SU-DHL-6 (cell line): Measurements from ENCODE around the gene MEX3D.

Experiments
- H2AFZ ChIP-seq: fragments of 200-600 bp; sonication (generic); 2 replicates; pipeline ENCODE4 v1.6.1; 2014; ENCODE audit warnings: low read depth, mild to moderate bottlenecking, moderate library complexity, mixed read lengths, antibody characterized with exemption, low read length; ENCODE audit not compliant: severe bottlenecking
- H3F3A ChIP-seq: fragments of 200-600 bp; shearing (Covaris generic); 2 replicates; pipeline ENCODE4 v1.6.0; 2016; ENCODE audit warnings: antibody characterized with exemption, mild to moderate bottlenecking; ENCODE audit not compliant: insufficient read depth
- H3K27ac ChIP-seq: fragments of 200-600 bp; sonication (generic); 2 replicates; pipeline ENCODE4 v1.5.1; 2016; ENCODE audit warnings: low read depth, mild to moderate bottlenecking, low read length, moderate library complexity, mixed read lengths
- H3K27me3 ChIP-seq: fragments of 200-600 bp; sonication (generic), shearing (Covaris generic); 2 replicates; pipeline ENCODE4 v1.6.0; 2014; ENCODE audit warnings: mild to moderate bottlenecking, low read length
- H3K36me3 ChIP-seq: fragments of 200-600 bp; sonication (generic); 2 replicates; pipeline ENCODE4 v1.6.1; 2014; ENCODE audit warnings: mild to moderate bottlenecking, low read length, mixed read lengths
- H3K4me2 ChIP-seq: fragments of 300-600, 200-600 bp; shearing (Covaris generic), sonication (generic); 2 replicates; pipeline ENCODE4 v1.6.0; 2014; ENCODE audit warnings: low read length, low read depth, mild to moderate bottlenecking; ENCODE audit not compliant: poor library complexity, severe bottlenecking
- H3K4me3 ChIP-seq: fragments of 200-600 bp; sonication (generic); 2 replicates; pipeline ENCODE4 v1.5.1; 2014; ENCODE audit warnings: antibody characterized with exemption, low read length, mild to moderate bottlenecking, mixed read lengths; ENCODE audit not compliant: insufficient read depth, poor library complexity, severe bottlenecking
- H3K79me2 ChIP-seq: fragments of 200-600 bp; sonication (generic); 2 replicates; pipeline ENCODE4 v1.6.1; 2014; ENCODE audit warnings: mild to moderate bottlenecking, low read length, moderate library complexity; ENCODE audit not compliant: insufficient read depth
- H3K9ac ChIP-seq: fragments of 200-600 bp; sonication (generic); 2 replicates; pipeline ENCODE4 v1.7.0; 2014; ENCODE audit warnings: mild to moderate bottlenecking, low read length
- H3K9me2 ChIP-seq: fragments of 200-600 bp; sonication (generic); replicated peaks from 2 replicates; pipeline ENCODE4 v1.6.1; 2014; ENCODE audit warnings: low read length; ENCODE audit not compliant: insufficient read depth
- H3K9me3 ChIP-seq: fragments of 200-600 bp; sonication (generic); 2 replicates; pipeline ENCODE4 v1.6.1; 2014; ENCODE audit warnings: low read length, mixed read lengths; ENCODE audit not compliant: insufficient read depth
- H4K20me1 ChIP-seq: fragments of 200-600 bp; sonication (generic); 2 replicates; pipeline ENCODE4 v1.6.1; 2014; ENCODE audit warnings: low read depth, mild to moderate bottlenecking, antibody characterized with exemption, low read length, moderate library complexity, mixed read lengths
- CTCF ChIP-seq: fragments of 200-600 bp; sonication (generic); IDR thresholded peaks from one replicate; pipeline ENCODE4 v1.5.1; 2017; ENCODE audit warnings: antibody characterized with exemption, mild to moderate bottlenecking, low read length, moderate library complexity; ENCODE audit not compliant: insufficient read depth, poor library complexity, severe bottlenecking
- EZH2phosphoT487 ChIP-seq: fragments of 200-600 bp; sonication (generic), shearing (Covaris generic); conservative IDR thresholded peaks from 2 replicates; pipeline ENCODE4 v1.6.1; 2018; ENCODE audit warnings: mild to moderate bottlenecking, antibody characterized with exemption, low read length, moderate library complexity, mixed read lengths

MEX3D gene

GRCh38 chr19:1577929-1578618 is 9.9 kb upstream of the MEX3D start:
- H3F3A ChIP-seq = no peaks in the 10 kb centered on the region
- no peaks in the 10 kb centered on the region for H3K9me3 ChIP-seq
- no peak overlapping the region for H3K9ac ChIP-seq
- H3K4me3 ChIP-seq = no peak overlapping the region
- H2AFZ ChIP-seq = no peak overlapping the region
- no peaks in the 10 kb centered on the region for H3K36me3 ChIP-seq
- H4K20me1 ChIP-seq = no peaks in the 10 kb centered on the region
- no peaks in the 10 kb centered on the region for H3K79me2 ChIP-seq
- no peak overlapping the region for H3K4me2 ChIP-seq
- no peaks in the 10 kb centered on the region for H3K27me3 ChIP-seq
- no peak for TF ChIP-seq EZH2phosphoT487
- no peak for TF ChIP-seq CTCF
- H3K27ac ChIP-seq = no peak overlapping the region
- no peaks in the 10 kb centered on the region for H3K9me2 ChIP-seq

DNA sequence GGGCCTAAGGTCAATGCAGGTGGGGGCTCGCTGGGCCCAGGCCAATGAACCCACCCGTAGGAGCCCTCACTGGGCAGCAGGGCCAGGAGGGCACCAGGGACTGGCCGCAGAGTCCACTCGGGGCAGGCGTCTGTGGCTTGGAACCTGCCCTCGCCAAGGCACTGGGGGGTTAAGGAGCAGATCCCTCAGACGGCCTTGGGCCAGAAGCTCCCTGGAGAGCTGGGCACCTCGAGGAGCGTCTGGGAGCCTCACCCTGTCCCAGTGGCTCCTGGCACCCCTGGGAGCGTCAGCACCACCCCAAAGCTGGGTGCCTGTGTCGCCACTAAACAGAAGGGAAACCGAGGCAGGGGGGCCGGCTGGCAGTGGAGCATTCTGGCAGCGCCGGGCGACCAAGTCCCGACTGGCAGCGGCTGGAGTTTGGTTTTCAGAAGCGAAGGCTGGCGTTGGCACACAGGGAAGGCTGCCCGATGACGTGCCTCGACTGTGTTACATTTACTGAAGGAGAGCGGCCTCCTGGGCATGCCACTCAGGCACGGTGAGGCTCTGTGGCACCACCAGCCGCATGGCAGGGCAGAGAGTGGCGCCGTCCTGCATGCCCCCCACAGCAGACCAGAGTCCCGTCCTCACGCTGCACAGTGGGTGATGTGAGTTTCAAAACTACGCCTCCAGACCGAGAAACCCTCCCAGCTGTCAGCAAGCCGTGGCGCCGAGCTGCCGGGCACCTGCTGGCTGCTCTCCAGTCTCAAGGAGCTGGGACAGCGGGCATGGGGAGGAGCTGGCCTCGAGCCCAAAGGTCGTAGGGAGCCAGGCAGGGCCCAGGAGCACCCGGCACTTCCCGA is 9.2 kb upstream of the MEX3D start:
- Histone ChIP-seq H4K20me1 (no peaks in the 10 kb centered on the region), H2AFZ (no peak overlapping the region), H3F3A (no peaks in the 10 kb centered on the region), H3K9me3 (no peaks in the 10 kb centered on the region), H3K4me2 (no peak overlapping the region), H3K9me2 (no peaks in the 10 kb centered on the region), H3K9ac (no peak overlapping the region), H3K27ac (no peak overlapping the region), H3K36me3 (no peaks in the 10 kb centered on the region), H3K79me2 (no peaks in the 10 kb centered on the region), H3K27me3 (no peaks in the 10 kb centered on the region), H3K4me3 (no peak overlapping the region)
- TF ChIP-seq CTCF (no peak), EZH2phosphoT487 (no peak)

DNA sequence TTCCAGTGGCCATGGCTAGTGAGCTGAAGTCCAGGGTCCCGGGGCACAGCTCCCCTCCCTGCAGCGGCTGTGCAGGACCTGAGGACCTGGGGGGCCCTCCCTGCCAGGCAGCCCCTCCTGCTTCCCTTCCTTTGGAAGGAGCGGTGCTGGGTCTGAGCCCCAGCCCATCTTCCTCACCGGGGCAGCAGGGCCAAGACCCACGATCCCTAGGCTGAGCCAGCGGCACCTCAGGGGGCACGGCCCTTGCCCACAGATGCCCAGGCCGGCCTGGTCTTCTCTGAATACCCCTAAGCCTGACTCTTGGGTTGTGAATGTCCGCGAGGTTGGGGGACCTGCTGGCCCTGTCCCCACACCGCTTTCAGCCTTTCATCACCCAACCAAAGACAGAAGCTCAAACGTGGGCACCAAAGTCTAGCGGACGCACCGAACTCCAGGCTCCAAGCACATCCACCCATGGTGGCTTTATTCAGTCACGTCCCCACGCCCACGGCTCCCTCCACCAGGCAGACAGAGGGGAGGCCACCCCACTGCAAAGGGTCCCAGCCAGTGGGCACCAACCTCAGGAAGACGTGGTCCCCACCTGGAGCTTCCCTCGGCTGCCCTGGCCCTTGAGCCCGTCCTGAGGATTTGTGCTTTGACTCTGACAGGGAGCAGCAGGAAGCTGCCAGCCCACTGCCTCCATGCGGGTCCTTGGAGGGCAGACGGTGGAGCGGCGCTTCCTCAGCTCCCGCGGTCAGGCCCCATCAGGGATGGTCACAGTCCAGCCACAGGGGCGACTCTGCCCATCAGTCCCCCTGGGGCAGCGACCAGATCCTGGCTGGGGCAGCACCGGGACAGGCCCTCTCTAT is 8.3 kb upstream of the MEX3D start:
- Histone ChIP-seq H3K36me3 (no peaks in the 10 kb centered on the region), H3F3A (no peaks in the 10 kb centered on the region), H2AFZ (no peak overlapping the region), H3K4me3 (no peak overlapping the region), H4K20me1 (no peaks in the 10 kb centered on the region), H3K27ac (no peak overlapping the region), H3K79me2 (no peaks in the 10 kb centered on the region), H3K9me2 (no peaks in the 10 kb centered on the region), H3K9me3 (no peaks in the 10 kb centered on the region), H3K9ac (no peak overlapping the region), H3K27me3 (no peaks in the 10 kb centered on the region), H3K4me2 (no peak overlapping the region)
- TF ChIP-seq CTCF = no peak
- TF ChIP-seq EZH2phosphoT487 = no peak
